H1 (cell line): Measurements from ENCODE around the gene SLC16A8. TPM values are rescaled to one million over a fixed set of nuclear protein-coding genes. Genes with fewer than 3 reads are reported as not detected.

ENCODE experiments used
- BRCA1 ChIP-seq: IDR thresholded peaks from 2 replicates; pipeline ENCODE4 v1.6.1; 2012; ENCODE audit warnings: low read depth, low read length, improper control_type of control experiment
- CBX8 ChIP-seq: fragments of 300-800, 300-1000 bp; sonication (generic); IDR thresholded peaks from 2 replicates; pipeline ENCODE4 v1.7.1; 2016; ENCODE audit warnings: low read depth, low read length, borderline replicate concordance
- CEBPB ChIP-seq: IDR thresholded peaks from 2 replicates; pipeline ENCODE4 v1.6.1; 2012; ENCODE audit warnings: low read depth, low read length
- CHD2 ChIP-seq: IDR thresholded peaks from 2 replicates; pipeline ENCODE4 v1.6.1; 2012; ENCODE audit warnings: low read length, improper control_type of control experiment
- GTF2F1 ChIP-seq: IDR thresholded peaks from 2 replicates; pipeline ENCODE4 v1.6.1; 2012; ENCODE audit warnings: low read depth, low read length, improper control_type of control experiment, borderline replicate concordance
- JUN ChIP-seq: IDR thresholded peaks from 2 replicates; pipeline ENCODE4 v1.6.1; 2011; ENCODE audit warnings: low read depth, mild to moderate bottlenecking, improper control_type of control experiment, low read length
- JUND ChIP-seq: IDR thresholded peaks from 2 replicates; pipeline ENCODE4 v1.6.1; 2011; ENCODE audit warnings: mild to moderate bottlenecking, improper control_type of control experiment, low read length
- KDM5A ChIP-seq: fragments of 200-600 bp; IDR thresholded peaks from 2 replicates; pipeline ENCODE4 v1.7.1; 2012; ENCODE audit warnings: mild to moderate bottlenecking, low read length, inconsistent platforms, mixed read lengths
- MAFK ChIP-seq: IDR thresholded peaks from 2 replicates; pipeline ENCODE4 v1.6.1; 2012; ENCODE audit warnings: low read depth, mild to moderate bottlenecking, improper control_type of control experiment, low read length
- NANOG ChIP-seq: IDR thresholded peaks from 2 replicates; pipeline ENCODE4 v1.6.1; 2011; ENCODE audit warnings: low read length, low read depth, mild to moderate bottlenecking, inconsistent platforms; ENCODE audit not compliant: insufficient read depth, poor library complexity, severe bottlenecking
- POLR2AphosphoS5 ChIP-seq: IDR thresholded peaks from 2 replicates; pipeline ENCODE4 v1.6.1; 2011; ENCODE audit warnings: low read depth, low read length
- RAD21 ChIP-seq, 2 experiments: IDR thresholded peaks in 1 of 2; conservative IDR thresholded peaks in 1 of 2; 2 replicates each; pipeline ENCODE4 v1.6.1; 2011; ENCODE audit warnings: low read depth in 2 of 2, low read length in 2 of 2, improper control_type of control experiment in 1 of 2, inconsistent platforms in 1 of 2, mild to moderate bottlenecking in 1 of 2, moderate library complexity in 1 of 2
- TAF7 ChIP-seq: optimal IDR thresholded peaks from 2 replicates; pipeline ENCODE3; 2011; ENCODE audit warnings: low read depth, mild to moderate bottlenecking, inconsistent platforms, low read length, moderate library complexity, borderline replicate concordance
- TBP ChIP-seq: IDR thresholded peaks from 2 replicates; pipeline ENCODE4 v1.6.1; 2011; ENCODE audit warnings: low read depth, low read length, improper control_type of control experiment
- YY1 ChIP-seq: IDR thresholded peaks from 2 replicates; pipeline ENCODE4 v1.6.1; 2011; ENCODE audit warnings: low read depth, mild to moderate bottlenecking, low read length
- ZNF274 ChIP-seq: IDR thresholded peaks from 2 replicates; pipeline ENCODE4 v1.7.0; 2012; ENCODE audit warnings: low read length, borderline replicate concordance; ENCODE audit errors: extremely low read depth
- polyA plus RNA-seq, 7 experiments: library from polyadenylated mRNA; depleted of rRNA in 3 of 7; stranded (reverse) in 5 of 7; unstranded in 2 of 7; fragments of >200 nt in 5 of 7; fragments of 200-250 nt in 2 of 7; gene quantifications; 1 replicate in 5 of 7; 2 replicates in 1 of 7; 4 replicates in 1 of 7; pipeline versions ENCODE4 v1.2.1 to v1.2.3, GENCODE V29; 2011 to 2013; ENCODE audit warnings: missing spikeins in 2 of 7, mixed read lengths in 2 of 7
- total RNA-seq: library from RNA; stranded (reverse); fragmentation: NEBNext Ultra II Directional; extraction: Animal tissue kit (Norgen Biotek cat#: 25700); gene quantifications from 2 replicates; pipeline ENCODE4 v1.2.1, GENCODE V29; 2021
- TF ChIP-seq, protein P1 (sequence below): IDR thresholded peaks from 2 replicates; pipeline ENCODE4 v1.6.1; 2012; ENCODE audit warnings: inconsistent platforms
- TF ChIP-seq, protein P2 (sequence below): IDR thresholded peaks from 2 replicates; pipeline ENCODE4 v1.6.1; 2012; ENCODE audit warnings: low read length, inconsistent platforms

Gene SLC16A8
- total and polyA plus RNA-seq, 2 of the 8 experiments (the other 6 are each of a cell fraction or from before 2014, with no cell fraction given), result 0.70 TPM; not detected in 1

DNA sequence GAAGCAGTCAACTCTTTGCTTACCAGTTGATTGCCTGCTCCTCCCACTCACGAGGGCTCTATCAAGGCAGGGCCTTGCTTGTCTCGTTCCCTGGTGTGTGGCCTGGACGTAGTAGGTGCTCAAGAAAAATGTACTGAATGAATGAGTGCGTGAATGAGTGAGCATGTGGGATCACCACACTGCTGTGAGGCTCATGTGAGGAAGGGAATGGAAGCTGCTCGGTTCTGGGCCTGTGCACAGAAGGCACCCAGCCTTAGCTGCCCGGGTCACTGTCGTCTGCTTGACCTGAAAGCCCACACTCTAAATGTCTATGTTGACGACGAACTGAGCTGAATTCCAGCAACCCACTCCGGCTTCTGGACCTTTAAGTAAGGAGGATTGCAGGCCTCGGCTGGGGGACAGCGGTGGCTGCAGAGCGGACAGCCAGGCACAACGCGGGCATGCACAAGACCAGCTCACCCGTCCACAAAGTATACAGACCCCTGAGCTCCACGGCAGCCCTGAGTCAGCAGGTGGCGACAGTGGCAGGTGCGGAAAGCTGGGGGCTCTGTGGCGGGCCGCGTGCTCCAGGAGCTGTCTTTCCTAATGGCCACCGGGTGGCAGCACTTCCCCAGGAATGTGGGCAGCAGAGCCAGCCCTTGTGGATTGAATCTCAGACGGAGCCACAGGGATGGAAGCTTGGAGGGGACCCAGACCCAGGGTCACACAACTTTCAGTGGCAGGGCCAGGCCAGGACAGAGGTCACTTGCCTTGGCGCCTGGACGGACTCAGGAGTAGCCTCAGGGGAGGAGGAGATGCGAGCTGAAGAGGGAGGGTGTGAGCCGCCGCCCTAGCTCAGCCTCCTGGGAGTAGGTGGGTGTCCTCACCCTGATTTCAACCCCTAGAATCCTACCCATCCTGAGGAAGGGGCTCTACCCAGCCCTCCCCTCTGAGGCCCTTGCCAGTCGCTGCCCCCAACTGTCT is 31.8 kb downstream of the SLC16A8 start (continued):
- TF ChIP-seq, protein P1, sequence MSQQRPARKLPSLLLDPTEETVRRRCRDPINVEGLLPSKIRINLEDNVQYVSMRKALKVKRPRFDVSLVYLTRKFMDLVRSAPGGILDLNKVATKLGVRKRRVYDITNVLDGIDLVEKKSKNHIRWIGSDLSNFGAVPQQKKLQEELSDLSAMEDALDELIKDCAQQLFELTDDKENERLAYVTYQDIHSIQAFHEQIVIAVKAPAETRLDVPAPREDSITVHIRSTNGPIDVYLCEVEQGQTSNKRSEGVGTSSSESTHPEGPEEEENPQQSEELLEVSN, result peak; percentile 61
- TF ChIP-seq YY1 (peak; percentile 66; the same call in 1 of the 2 replicates), GTF2F1 (no peak), KDM5A (no peak), CEBPB (no peak), JUND (peak; percentile 32; the same call in 1 of the 2 replicates), RAD21 (IDR thresholded peaks at IDR 0.05 in 1 of 2, conservative IDR thresholded peaks at IDR 0.05 in 1 of 2; ENCODE audit: low read depth in 2 of 2, low read length in 2 of 2) (peak; percentile 92 to 95), TBP (no peak), POLR2AphosphoS5 (no peak), NANOG (no peak), ZNF274 (no peak), JUN (no peak), TAF7 (peak; percentile 20), MAFK (peak; percentile 16; the same call in 1 of the 2 replicates), CBX8 (no peak), CHD2 (peak; percentile 9; the same call in 1 of the 2 replicates), BRCA1 (no peak)
- TF ChIP-seq, protein P2, sequence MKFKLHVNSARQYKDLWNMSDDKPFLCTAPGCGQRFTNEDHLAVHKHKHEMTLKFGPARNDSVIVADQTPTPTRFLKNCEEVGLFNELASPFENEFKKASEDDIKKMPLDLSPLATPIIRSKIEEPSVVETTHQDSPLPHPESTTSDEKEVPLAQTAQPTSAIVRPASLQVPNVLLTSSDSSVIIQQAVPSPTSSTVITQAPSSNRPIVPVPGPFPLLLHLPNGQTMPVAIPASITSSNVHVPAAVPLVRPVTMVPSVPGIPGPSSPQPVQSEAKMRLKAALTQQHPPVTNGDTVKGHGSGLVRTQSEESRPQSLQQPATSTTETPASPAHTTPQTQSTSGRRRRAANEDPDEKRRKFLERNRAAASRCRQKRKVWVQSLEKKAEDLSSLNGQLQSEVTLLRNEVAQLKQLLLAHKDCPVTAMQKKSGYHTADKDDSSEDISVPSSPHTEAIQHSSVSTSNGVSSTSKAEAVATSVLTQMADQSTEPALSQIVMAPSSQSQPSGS, result no peak
